HepG2 (cell line): ENCODE measurements around the gene MEX3D. TPM values are rescaled to one million over a fixed set of nuclear protein-coding genes. Genes with fewer than 3 reads are reported as not detected.

ENCODE experiments used
- CHCHD3 ChIP-seq: sonication (generic); formaldehyde crosslinking; IDR thresholded peaks from 2 replicates; pipeline ENCODE4 v1.8.0; 2022; ENCODE audit warnings: mild to moderate bottlenecking, missing genetic modification reagents, moderate library complexity
- FOXC1 ChIP-seq: sonication (generic); formaldehyde crosslinking; IDR thresholded peaks from 2 replicates; pipeline ENCODE4 v1.8.0; 2022; ENCODE audit warnings: mild to moderate bottlenecking, missing genetic modification reagents, borderline replicate concordance
- FOXO1 ChIP-seq: sonication (generic); formaldehyde crosslinking; IDR thresholded peaks from 2 replicates; pipeline ENCODE4 v1.4.0; 2020; ENCODE audit warnings: missing genetic modification reagents
- HOXA7 ChIP-seq: sonication (generic); formaldehyde crosslinking; IDR thresholded peaks from 2 replicates; pipeline ENCODE4 v1.8.1; 2022; ENCODE audit warnings: mild to moderate bottlenecking, missing genetic modification reagents, moderate library complexity
- IRF2 ChIP-seq: IDR thresholded peaks from 2 replicates; pipeline ENCODE4 v1.6.1; 2018; ENCODE audit warnings: missing genetic modification reagents, missing compliant biosample characterization
- KDM3A ChIP-seq: IDR thresholded peaks from 2 replicates; pipeline ENCODE4 v1.6.1; 2018; ENCODE audit warnings: low read depth, missing compliant biosample characterization
- MYC ChIP-seq: sonication (generic); formaldehyde crosslinking; IDR thresholded peaks from 2 replicates; pipeline ENCODE4 v1.9.0; 2021; ENCODE audit warnings: missing genetic modification reagents, borderline replicate concordance
- NFKBIZ ChIP-seq: IDR thresholded peaks from 2 replicates; pipeline ENCODE4 v1.6.1; 2018; ENCODE audit warnings: missing genetic modification reagents, missing compliant biosample characterization
- ZMYM4 ChIP-seq: sonication (generic); formaldehyde crosslinking; IDR thresholded peaks from 2 replicates; pipeline ENCODE4 v1.8.1; 2023; ENCODE audit warnings: mild to moderate bottlenecking, missing genetic modification reagents
- ZNF20 ChIP-seq: sonication (generic); formaldehyde crosslinking; IDR thresholded peaks from 2 replicates; pipeline ENCODE4 v1.4.0; 2020; ENCODE audit warnings: mild to moderate bottlenecking, moderate library complexity, missing genetic modification reagents
- ZNF7 ChIP-seq: IDR thresholded peaks from 2 replicates; pipeline ENCODE4 v1.6.1; 2016; ENCODE audit warnings: missing biosample characterization, missing genetic modification reagents
- ZNF724P ChIP-seq: sonication (generic); formaldehyde crosslinking; IDR thresholded peaks from 2 replicates; pipeline ENCODE4 v1.8.0; 2022; ENCODE audit warnings: missing genetic modification reagents, borderline replicate concordance
- ZNF766 ChIP-seq: sonication (generic); formaldehyde crosslinking; IDR thresholded peaks from 2 replicates; pipeline ENCODE4 v1.5.0; 2020; ENCODE audit warnings: missing genetic modification reagents, borderline replicate concordance
- ZNF768 ChIP-seq: sonication (generic); formaldehyde crosslinking; IDR thresholded peaks from 2 replicates; pipeline ENCODE4 v1.4.0; 2020; ENCODE audit warnings: missing genetic modification reagents
- polyA plus RNA-seq, 8 experiments: library from polyadenylated mRNA; depleted of rRNA in 3 of 8; stranded (reverse) in 7 of 8; unstranded in 1 of 8; fragments of >200 nt; fragmentation: Illumina TruSeq in 4 of 8; extraction: Trizol in 4 of 8; gene quantifications; 2 replicates each; pipeline versions ENCODE4 v1.2.1 to v1.2.3, GENCODE V29; 2011 to 2016; ENCODE audit warnings: low read depth in 4 of 8, missing spikeins in 1 of 8, mixed read lengths in 1 of 8; ENCODE audit not compliant: insufficient read depth in 1 of 8
- total RNA-seq, 5 experiments: library from RNA; depleted of rRNA; stranded (reverse); fragments of >200 nt; fragmentation: Illumina TruSeq; extraction: Trizol; gene quantifications; 2 replicates each; pipeline ENCODE4 v1.2.3, GENCODE V29; 2016; ENCODE audit warnings: low read depth in 1 of 5
- TF ChIP-seq, protein P1 (sequence below): sonication (generic); formaldehyde crosslinking; IDR thresholded peaks from 2 replicates; pipeline ENCODE4 v1.5.0; 2020; ENCODE audit warnings: missing genetic modification reagents
- TF ChIP-seq, protein P2 (sequence below): sonication (generic); formaldehyde crosslinking; IDR thresholded peaks from 2 replicates; pipeline ENCODE4 v1.4.0; 2020; ENCODE audit warnings: missing genetic modification reagents, borderline replicate concordance
- TF ChIP-seq, protein P3 (sequence below): sonication (generic); formaldehyde crosslinking; IDR thresholded peaks from 2 replicates; pipeline ENCODE4 v1.8.0; 2022; ENCODE audit warnings: mild to moderate bottlenecking, missing genetic modification reagents, moderate library complexity
- TF ChIP-seq, protein P4 (sequence below): sonication (generic); formaldehyde crosslinking; IDR thresholded peaks from 2 replicates; pipeline ENCODE4 v1.4.0; 2020; ENCODE audit warnings: missing genetic modification reagents
- TF ChIP-seq, protein P5 (sequence below): sonication (generic); formaldehyde crosslinking; IDR thresholded peaks from 2 replicates; pipeline ENCODE4 v1.4.0; 2020; ENCODE audit warnings: mild to moderate bottlenecking, missing genetic modification reagents

Gene MEX3D
- total and polyA plus RNA-seq, 2 of the 13 experiments (the other 11 are each of a cell fraction or from before 2014, with no cell fraction given), result 3.6 to 17.1 TPM

DNA sequence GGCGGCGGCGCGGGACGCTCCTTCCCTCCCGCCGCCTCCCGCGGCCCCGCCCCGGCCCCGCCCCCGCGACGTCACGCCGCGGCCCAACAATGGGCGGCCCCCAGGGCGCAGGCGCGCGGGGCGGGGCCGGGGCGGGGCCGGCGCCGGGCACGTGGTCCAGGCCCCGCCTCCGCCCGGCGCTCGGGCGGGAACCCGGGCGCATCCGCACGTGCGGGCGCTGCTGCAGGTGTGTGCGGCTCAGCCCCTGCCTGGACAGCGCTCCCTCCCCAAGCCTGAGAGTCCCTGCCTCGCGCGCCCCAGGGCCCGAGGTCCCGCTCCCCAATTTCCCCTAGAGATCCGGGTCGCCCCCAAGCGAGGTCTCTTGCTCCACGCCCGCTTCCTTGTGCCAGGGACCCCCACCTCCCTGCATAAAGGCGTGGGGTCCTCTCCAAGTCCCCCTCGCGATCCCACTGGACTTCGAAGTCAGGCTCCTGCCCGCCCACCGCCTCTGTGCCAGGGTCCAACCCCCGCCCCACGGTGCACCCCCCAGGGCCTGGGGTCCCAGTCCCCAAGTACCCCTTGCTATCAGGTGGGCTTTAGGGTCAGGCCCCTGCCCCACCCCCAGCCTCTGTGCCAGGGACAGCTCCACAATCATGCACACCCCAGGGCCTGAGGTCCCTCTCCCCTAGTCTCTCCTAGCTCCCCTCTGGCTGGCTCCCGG, at the start of gene MEX3D (continued):
- TF ChIP-seq, protein P1, sequence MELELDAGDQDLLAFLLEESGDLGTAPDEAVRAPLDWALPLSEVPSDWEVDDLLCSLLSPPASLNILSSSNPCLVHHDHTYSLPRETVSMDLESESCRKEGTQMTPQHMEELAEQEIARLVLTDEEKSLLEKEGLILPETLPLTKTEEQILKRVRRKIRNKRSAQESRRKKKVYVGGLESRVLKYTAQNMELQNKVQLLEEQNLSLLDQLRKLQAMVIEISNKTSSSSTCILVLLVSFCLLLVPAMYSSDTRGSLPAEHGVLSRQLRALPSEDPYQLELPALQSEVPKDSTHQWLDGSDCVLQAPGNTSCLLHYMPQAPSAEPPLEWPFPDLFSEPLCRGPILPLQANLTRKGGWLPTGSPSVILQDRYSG (CRISPR knock-in tag), result peak; percentile 88; the same call in 1 of the 2 replicates
- TF ChIP-seq, protein P2, sequence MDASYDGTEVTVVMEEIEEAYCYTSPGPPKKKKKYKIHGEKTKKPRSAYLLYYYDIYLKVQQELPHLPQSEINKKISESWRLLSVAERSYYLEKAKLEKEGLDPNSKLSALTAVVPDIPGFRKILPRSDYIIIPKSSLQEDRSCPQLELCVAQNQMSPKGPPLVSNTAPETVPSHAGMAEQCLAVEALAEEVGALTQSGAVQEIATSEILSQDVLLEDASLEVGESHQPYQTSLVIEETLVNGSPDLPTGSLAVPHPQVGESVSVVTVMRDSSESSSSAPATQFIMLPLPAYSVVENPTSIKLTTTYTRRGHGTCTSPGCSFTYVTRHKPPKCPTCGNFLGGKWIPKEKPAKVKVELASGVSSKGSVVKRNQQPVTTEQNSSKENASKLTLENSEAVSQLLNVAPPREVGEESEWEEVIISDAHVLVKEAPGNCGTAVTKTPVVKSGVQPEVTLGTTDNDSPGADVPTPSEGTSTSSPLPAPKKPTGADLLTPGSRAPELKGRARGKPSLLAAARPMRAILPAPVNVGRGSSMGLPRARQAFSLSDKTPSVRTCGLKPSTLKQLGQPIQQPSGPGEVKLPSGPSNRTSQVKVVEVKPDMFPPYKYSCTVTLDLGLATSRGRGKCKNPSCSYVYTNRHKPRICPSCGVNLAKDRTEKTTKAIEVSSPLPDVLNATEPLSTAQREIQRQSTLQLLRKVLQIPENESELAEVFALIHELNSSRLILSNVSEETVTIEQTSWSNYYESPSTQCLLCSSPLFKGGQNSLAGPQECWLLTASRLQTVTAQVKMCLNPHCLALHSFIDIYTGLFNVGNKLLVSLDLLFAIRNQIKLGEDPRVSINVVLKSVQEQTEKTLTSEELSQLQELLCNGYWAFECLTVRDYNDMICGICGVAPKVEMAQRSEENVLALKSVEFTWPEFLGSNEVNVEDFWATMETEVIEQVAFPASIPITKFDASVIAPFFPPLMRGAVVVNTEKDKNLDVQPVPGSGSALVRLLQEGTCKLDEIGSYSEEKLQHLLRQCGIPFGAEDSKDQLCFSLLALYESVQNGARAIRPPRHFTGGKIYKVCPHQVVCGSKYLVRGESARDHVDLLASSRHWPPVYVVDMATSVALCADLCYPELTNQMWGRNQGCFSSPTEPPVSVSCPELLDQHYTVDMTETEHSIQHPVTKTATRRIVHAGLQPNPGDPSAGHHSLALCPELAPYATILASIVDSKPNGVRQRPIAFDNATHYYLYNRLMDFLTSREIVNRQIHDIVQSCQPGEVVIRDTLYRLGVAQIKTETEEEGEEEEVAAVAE (CRISPR knock-in tag), result no peak
- TF ChIP-seq, protein P3, sequence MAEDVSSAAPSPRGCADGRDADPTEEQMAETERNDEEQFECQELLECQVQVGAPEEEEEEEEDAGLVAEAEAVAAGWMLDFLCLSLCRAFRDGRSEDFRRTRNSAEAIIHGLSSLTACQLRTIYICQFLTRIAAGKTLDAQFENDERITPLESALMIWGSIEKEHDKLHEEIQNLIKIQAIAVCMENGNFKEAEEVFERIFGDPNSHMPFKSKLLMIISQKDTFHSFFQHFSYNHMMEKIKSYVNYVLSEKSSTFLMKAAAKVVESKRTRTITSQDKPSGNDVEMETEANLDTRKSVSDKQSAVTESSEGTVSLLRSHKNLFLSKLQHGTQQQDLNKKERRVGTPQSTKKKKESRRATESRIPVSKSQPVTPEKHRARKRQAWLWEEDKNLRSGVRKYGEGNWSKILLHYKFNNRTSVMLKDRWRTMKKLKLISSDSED (CRISPR knock-in tag), result 0 out of 2 replicates have a peak, but pooled peaks have one; percentile 61
- TF ChIP-seq MYC (peak; percentile 82; the same call in 1 of the 2 replicates), NFKBIZ (CRISPR knock-in tag) (no peak), CHCHD3 (CRISPR knock-in tag) (no peak; the same call in 1 of the 2 replicates), ZNF724P (CRISPR knock-in tag) (no peak), FOXC1 (peak; percentile 83), ZNF7 (CRISPR knock-in tag) (no peak), IRF2 (CRISPR knock-in tag) (no peak), ZNF766 (peak; percentile 93; the same call in 1 of the 2 replicates), HOXA7 (no peak), ZNF20 (CRISPR knock-in tag) (no peak), ZNF768 (CRISPR knock-in tag) (peak; percentile 69; the same call in 1 of the 2 replicates), ZMYM4 (CRISPR knock-in tag) (no peak), FOXO1 (CRISPR knock-in tag) (no peak), KDM3A (CRISPR knock-in tag) (no peak)
- TF ChIP-seq, protein P4, sequence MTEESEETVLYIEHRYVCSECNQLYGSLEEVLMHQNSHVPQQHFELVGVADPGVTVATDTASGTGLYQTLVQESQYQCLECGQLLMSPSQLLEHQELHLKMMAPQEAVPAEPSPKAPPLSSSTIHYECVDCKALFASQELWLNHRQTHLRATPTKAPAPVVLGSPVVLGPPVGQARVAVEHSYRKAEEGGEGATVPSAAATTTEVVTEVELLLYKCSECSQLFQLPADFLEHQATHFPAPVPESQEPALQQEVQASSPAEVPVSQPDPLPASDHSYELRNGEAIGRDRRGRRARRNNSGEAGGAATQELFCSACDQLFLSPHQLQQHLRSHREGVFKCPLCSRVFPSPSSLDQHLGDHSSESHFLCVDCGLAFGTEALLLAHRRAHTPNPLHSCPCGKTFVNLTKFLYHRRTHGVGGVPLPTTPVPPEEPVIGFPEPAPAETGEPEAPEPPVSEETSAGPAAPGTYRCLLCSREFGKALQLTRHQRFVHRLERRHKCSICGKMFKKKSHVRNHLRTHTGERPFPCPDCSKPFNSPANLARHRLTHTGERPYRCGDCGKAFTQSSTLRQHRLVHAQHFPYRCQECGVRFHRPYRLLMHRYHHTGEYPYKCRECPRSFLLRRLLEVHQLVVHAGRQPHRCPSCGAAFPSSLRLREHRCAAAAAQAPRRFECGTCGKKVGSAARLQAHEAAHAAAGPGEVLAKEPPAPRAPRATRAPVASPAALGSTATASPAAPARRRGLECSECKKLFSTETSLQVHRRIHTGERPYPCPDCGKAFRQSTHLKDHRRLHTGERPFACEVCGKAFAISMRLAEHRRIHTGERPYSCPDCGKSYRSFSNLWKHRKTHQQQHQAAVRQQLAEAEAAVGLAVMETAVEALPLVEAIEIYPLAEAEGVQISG (CRISPR knock-in tag), result peak; percentile 80
- TF ChIP-seq, protein P5, sequence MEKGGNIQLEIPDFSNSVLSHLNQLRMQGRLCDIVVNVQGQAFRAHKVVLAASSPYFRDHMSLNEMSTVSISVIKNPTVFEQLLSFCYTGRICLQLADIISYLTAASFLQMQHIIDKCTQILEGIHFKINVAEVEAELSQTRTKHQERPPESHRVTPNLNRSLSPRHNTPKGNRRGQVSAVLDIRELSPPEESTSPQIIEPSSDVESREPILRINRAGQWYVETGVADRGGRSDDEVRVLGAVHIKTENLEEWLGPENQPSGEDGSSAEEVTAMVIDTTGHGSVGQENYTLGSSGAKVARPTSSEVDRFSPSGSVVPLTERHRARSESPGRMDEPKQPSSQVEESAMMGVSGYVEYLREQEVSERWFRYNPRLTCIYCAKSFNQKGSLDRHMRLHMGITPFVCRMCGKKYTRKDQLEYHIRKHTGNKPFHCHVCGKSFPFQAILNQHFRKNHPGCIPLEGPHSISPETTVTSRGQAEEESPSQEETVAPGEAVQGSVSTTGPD, result no peak
